DND-41 (cell line): Measurements from ENCODE around the gene GRID1.
"Not testable (repeated sequence)": the region's sequence is repeated elsewhere in the genome, so short reads cannot be mapped to it uniquely, and the experiment has no call there.

ENCODE experiments used
- ATAC-seq: fragments of 200-7000 bp; cut with Tn5 transposase; 3 replicates; pipeline ENCODE4 v1.9.1; 2021; ENCODE audit warnings: low read depth; ENCODE audit not compliant: insufficient read depth
- DNase-seq: peaks from one replicate; pipeline ENCODE4 v3.0.0-alpha.2; 2020
- H2AFZ ChIP-seq: 2 replicates; pipeline ENCODE4 v1.6.0; 2012; ENCODE audit warnings: low read depth, low read length
- H3K27ac ChIP-seq: 2 replicates; pipeline ENCODE4 v1.5.1; 2012; ENCODE audit warnings: low read length, inconsistent platforms
- H3K27me3 ChIP-seq: fragments of 200-600 bp; sonication (generic); 2 replicates; pipeline ENCODE4 v1.6.0; 2012; ENCODE audit warnings: low read length, mild to moderate bottlenecking, inconsistent platforms; ENCODE audit not compliant: insufficient read depth, poor library complexity
- H3K36me3 ChIP-seq: 2 replicates; pipeline ENCODE4 v1.5.1; 2012; ENCODE audit warnings: low read length, inconsistent platforms; ENCODE audit not compliant: insufficient read depth
- H3K4me1 ChIP-seq: 2 replicates; pipeline ENCODE4 v1.5.1; 2012; ENCODE audit warnings: mild to moderate bottlenecking, low read length; ENCODE audit not compliant: insufficient read depth
- H3K4me2 ChIP-seq: 2 replicates; pipeline ENCODE4 v1.6.0; 2012; ENCODE audit warnings: mild to moderate bottlenecking, moderate library complexity, low read length, inconsistent platforms; ENCODE audit not compliant: insufficient read depth
- H3K4me3 ChIP-seq, 2 experiments: fragments of 200-600 bp in 1 of 2; shearing (Covaris generic) in 1 of 2; 2 replicates each; pipeline ENCODE4 v1.5.1; 2012 to 2016; ENCODE audit warnings: inconsistent platforms in 2 of 2, low read length in 2 of 2, mild to moderate bottlenecking in 2 of 2, low read depth in 1 of 2, moderate library complexity in 1 of 2
- H3K79me2 ChIP-seq: 2 replicates; pipeline ENCODE4 v1.6.0; 2012; ENCODE audit warnings: low read length, inconsistent platforms; ENCODE audit not compliant: insufficient read depth
- H3K9ac ChIP-seq: 2 replicates; pipeline ENCODE4 v1.6.0; 2012; ENCODE audit warnings: low read depth, mild to moderate bottlenecking, inconsistent platforms, low read length, moderate library complexity
- H3K9me3 ChIP-seq: 2 replicates; pipeline ENCODE4 v1.5.1; 2012; ENCODE audit warnings: low read length, moderate library complexity, mild to moderate bottlenecking, inconsistent platforms; ENCODE audit not compliant: insufficient read depth, severe bottlenecking
- H4K20me1 ChIP-seq: 2 replicates; pipeline ENCODE4 v1.6.0; 2012; ENCODE audit warnings: low read length; ENCODE audit not compliant: insufficient read depth
- EZH2 ChIP-seq: IDR thresholded peaks from 3 replicates; pipeline ENCODE4 v1.6.1; 2012; ENCODE audit warnings: borderline replicate concordance, low read depth, mild to moderate bottlenecking, moderate library complexity, low read length, inconsistent platforms; ENCODE audit not compliant: severe bottlenecking
- TF ChIP-seq, protein P1 (sequence below): IDR thresholded peaks from 2 replicates; pipeline ENCODE4 v1.5.1; 2012; ENCODE audit warnings: borderline replicate concordance, low read length, moderate library complexity, mild to moderate bottlenecking; ENCODE audit not compliant: poor library complexity, severe bottlenecking; ENCODE audit errors: extremely low read depth

The GRID1 gene

DNA sequence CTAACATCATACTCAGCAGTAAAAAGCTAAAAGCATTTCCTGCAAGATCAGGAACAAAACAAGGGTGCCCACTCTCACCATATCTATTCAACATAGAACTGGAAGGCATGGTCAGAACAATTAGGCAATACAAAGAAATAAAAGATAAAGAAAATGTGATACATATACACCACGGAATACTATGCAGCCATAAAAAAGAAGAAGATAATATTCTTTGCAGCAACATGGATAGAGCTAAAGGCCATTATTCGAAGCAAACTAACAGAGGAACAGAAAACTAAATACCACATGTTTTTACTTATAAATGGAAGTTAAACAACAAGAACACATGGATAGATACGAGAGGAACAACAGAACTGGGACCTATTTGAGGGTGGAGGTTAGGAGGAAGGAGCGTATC lies 652.7 kb downstream of the GRID1 start:
- Histone ChIP-seq H2AFZ (no peak overlapping the region), H3K9me3 (peaks cover 3% of the 10 kb centered on the region), H3K79me2 (no peaks in the 10 kb centered on the region), H3K27me3 (no peaks in the 10 kb centered on the region), H3K4me3 (no peak overlapping the region), H3K4me2 (no peak overlapping the region), H3K4me1 (no peaks in the 10 kb centered on the region), H3K27ac (no peak overlapping the region), H3K9ac (no peak overlapping the region), H4K20me1 (no peaks in the 10 kb centered on the region), H3K36me3 (no peaks in the 10 kb centered on the region)
- no peak for TF ChIP-seq EZH2
- TF ChIP-seq, protein P1, sequence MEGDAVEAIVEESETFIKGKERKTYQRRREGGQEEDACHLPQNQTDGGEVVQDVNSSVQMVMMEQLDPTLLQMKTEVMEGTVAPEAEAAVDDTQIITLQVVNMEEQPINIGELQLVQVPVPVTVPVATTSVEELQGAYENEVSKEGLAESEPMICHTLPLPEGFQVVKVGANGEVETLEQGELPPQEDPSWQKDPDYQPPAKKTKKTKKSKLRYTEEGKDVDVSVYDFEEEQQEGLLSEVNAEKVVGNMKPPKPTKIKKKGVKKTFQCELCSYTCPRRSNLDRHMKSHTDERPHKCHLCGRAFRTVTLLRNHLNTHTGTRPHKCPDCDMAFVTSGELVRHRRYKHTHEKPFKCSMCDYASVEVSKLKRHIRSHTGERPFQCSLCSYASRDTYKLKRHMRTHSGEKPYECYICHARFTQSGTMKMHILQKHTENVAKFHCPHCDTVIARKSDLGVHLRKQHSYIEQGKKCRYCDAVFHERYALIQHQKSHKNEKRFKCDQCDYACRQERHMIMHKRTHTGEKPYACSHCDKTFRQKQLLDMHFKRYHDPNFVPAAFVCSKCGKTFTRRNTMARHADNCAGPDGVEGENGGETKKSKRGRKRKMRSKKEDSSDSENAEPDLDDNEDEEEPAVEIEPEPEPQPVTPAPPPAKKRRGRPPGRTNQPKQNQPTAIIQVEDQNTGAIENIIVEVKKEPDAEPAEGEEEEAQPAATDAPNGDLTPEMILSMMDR = no peak
- ATAC-seq (no peak), DNase-seq (no peak)

GRCh38 chr10:85702768-85703167 lies 663.8 kb downstream of the GRID1 start:
- no peaks in the 10 kb centered on the region for H3K4me1 ChIP-seq
- ATAC-seq = no peak
- no peaks in the 10 kb centered on the region for H3K9me3 ChIP-seq
- H3K36me3 ChIP-seq = no peaks in the 10 kb centered on the region
- H3K4me3 ChIP-seq = no peak overlapping the region
- H3K27ac ChIP-seq = no peak overlapping the region
- H3K9ac ChIP-seq = no peak overlapping the region
- no peaks in the 10 kb centered on the region for H3K79me2 ChIP-seq
- TF ChIP-seq, protein P1 = no peak
- no peak for TF ChIP-seq EZH2
- no peak overlapping the region for H3K4me2 ChIP-seq
- DNase-seq = no peak
- no peaks in the 10 kb centered on the region for H4K20me1 ChIP-seq
- no peak overlapping the region for H2AFZ ChIP-seq
- H3K27me3 ChIP-seq = no peaks in the 10 kb centered on the region

DNA sequence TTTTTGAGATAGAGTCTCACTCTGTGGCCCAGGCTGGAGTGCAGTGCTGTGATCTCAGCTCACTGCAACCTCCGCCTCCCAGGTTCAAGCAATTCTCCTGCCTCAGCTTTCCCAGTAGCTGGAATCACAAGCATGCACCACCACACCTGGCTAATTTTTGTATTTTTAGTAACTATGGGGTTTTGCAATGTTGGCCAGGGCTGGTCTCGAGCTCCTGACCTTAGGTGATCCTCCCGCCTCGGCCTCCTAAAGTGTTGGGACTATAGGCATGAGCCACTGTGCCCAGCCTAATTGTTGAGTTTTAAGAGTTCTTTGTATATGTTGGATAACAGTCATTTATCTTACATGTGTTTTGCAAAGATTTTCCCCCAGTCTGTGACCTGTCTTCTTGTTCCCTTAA lies 667.5 kb downstream of the GRID1 start:
- not testable (repeated sequence) for H2AFZ ChIP-seq, ATAC-seq, H3K9me3 ChIP-seq, H3K36me3 ChIP-seq, H3K79me2 ChIP-seq, DNase-seq, H3K27me3 ChIP-seq, H3K4me2 ChIP-seq, H3K4me3 ChIP-seq, H4K20me1 ChIP-seq, H3K27ac ChIP-seq, H3K4me1 ChIP-seq, H3K9ac ChIP-seq

DNA sequence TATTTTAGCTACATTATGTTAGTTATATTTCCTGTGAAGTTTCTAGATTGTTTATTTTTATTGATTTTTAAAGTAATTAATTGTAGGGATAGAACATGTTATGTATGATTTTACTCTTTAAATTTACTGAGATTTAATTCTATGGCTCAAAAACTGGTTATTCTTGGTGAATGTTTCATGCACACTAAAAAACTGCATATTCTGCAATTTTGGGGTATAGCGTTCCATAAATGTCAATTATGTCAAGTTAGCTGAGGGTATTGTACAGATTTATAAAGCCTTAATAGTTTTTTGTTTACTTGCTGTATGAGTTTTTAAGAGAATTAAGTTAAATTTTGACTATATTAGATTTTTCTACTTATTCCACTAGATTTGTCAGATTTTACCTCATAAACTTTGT lies 669.7 kb downstream of the GRID1 start:
- DNase-seq (no peak), ATAC-seq (no peak)
- H3K27ac ChIP-seq = no peak overlapping the region
- no peaks in the 10 kb centered on the region for H3K4me1 ChIP-seq
- no peak overlapping the region for H3K9ac ChIP-seq
- H4K20me1 ChIP-seq = no peaks in the 10 kb centered on the region
- no peaks in the 10 kb centered on the region for H3K9me3 ChIP-seq
- H3K4me3 ChIP-seq = no peak overlapping the region
- no peaks in the 10 kb centered on the region for H3K79me2 ChIP-seq
- H3K4me2 ChIP-seq = no peak overlapping the region
- H3K27me3 ChIP-seq = no peaks in the 10 kb centered on the region
- no peak overlapping the region for H2AFZ ChIP-seq
- no peaks in the 10 kb centered on the region for H3K36me3 ChIP-seq
- TF ChIP-seq, protein P1 = no peak
- no peak for TF ChIP-seq EZH2
